Central memory CD4-positive, alpha-beta T cell (primary cell): ENCODE results near the gene TRIM3.

ENCODE experiments used
- DNase-seq: peaks from one replicate; pipeline ENCODE4 v3.0.0; 2022

TRIM3 gene

DNA sequence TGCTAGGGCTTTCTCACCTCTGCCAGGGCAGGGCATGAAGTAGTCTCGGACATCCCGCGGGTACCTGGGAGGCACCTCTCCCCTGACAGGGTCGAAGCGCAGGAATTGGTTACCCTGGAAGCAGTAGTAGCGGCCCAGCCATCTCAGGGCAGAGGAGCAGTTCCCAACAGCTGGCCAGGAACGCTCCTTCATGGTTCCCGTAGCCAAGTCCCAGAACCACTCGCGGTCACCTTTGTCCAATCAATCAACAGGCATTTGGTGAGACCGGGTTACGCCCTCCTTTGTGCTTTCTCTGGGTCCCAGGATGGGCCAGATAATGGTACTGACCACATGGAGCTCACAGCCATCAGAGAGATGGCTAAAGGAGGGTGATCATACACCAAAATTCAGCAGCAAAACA lies 36.3 kb downstream of the TRIM3 start:
- no peak for DNase-seq

DNA sequence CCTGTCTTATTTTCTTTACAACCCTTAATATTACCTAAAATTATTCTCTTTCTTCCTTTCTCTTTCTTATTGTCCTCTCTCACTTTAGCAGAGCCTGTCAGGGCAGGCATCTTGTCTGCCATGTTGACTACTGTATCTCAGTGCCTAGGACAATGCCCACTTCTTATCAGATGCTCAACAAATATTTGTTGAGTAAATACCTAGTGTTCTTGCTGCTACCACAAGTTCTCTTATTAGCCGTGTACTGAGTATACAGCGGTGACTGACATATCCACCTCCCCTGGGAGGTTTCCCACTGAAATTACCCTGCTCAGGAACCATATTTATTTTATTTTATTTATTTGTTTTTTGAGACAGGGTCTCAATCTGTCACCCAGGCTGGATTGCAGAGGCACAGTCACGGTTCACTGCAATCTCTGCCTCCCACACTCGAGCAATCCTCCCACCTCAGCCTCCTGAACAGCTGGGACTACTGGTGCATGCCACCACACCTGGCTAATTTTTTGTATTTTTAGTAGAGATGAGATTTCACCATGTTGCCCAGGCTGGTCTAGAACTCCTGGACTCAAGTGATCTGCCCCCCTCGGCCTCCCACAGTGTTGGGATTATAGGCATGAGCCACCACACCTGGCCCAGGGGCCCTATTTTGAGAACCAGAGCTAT lies 39.6 kb downstream of the TRIM3 start:
- DNase-seq = no peak

DNA sequence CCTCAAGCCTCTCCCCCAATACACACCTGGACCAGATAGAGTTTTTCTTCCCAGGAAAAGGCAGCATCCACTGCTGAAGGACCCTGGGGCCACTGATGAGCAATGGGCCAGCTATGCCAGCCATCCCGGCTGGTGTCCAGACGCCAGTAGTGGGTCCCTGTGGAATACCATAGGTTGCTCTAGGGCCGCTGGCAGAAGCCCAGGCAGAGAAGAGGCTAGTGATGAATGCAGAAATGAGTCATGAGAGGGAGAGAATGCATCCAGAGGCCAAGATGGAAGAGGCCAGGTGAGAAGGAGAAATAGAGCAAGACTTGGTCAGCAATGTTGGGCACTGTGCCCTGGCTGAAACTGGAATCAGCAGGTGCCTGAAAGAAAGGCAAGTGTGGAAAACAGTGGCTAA lies 41.9 kb downstream of the TRIM3 start:
- no peak for DNase-seq

DNA sequence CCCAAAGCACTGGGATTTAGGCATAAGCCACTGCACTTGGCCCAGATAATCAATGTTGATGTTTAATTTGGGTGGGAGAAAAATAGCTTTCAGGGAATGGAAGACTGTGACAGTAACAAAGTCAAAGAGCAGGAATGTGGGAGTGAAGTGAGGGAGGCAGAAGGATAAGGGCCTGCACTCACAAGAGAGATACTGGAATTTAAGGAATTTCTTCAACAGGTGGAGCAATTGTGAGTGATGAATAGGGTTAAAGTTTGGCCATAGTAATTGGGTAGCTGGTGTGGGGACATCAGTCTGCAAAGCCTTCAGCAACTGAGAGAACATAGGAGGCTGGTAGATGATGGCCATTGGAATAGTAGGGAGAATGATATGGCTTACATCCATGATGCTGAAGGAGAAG lies 46.2 kb downstream of the TRIM3 start:
- no peak for DNase-seq

DNA sequence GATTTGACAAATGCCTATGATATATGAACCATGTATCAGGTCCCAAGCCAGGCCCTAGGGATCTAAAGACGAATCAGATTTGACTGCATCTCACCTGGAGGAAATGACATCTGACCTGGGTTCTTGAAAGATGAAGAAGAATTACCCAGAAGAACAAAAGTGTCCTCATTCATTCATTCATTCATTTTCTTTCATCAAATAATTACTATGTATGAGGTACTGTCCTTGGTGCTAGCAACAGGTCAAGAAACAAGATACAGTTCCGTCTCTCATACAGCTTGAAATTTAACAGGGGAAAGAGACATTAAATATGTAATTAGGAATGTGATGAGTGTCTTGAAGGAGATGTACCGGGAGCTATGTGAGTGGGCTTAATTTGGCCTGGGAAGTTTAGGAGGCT lies 53.1 kb downstream of the TRIM3 start:
- no peak for DNase-seq

DNA sequence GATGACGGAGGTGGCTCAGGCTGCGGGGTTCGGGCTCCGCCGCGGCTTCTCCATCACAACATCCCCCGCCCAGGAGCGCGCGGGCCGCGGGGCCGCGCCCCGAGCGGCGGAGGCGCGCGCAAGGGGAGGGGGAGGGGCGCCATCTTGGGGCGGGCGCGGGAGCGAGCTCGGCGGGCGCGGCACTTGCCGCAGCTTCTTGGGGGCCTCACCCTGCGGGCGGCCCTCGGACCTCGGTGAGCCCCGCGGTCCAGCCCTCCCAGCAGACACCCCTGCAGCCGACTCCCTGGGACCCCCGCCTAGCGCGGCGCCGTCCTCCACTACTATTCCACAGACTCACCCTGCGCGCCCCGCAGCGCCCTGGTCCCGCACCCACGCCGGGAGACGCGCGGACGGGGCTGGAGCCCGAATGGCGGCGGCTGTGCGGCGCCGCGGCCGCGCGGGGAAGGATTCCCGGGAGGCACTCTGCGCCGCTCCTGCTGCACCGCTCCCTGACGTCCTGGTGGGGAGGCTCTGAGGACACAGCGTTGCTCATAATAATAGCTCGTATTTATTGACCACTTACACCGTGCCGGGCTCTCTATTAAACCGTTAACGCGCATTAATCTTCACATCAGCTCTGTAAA lies 54.6 kb downstream of the TRIM3 start, which contains the start of gene APBB1:
APBB1 (minus strand) TSS at position 86 of the 623 bp plus-strand sequence. CDS start 7,747 bp downstream, outside the sequence.
- DNase-seq = peak; percentile 74

DNA sequence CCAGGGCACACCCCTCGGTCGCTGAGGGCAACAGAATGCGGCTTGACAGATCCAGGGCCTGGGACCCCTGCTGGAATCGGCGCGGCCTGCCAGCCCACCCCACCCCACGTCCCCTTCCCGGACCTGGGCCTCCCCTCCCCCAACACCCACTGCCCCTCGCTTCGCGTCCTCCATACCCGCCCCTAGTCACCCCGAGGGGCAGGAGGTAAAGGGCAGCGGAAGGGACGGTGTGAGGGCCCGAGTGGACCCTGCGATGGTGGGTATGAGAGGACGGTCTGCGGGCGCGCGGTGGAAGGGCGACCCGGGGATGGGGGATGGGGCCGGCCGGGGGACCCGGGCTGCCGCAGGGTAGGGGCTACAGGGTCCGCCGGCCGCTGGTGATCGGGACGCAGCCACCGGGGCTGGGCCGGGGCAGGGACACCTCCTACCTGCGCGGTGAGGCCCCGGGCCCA lies 55.2 kb downstream of the TRIM3 start:
- no peak for DNase-seq

DNA sequence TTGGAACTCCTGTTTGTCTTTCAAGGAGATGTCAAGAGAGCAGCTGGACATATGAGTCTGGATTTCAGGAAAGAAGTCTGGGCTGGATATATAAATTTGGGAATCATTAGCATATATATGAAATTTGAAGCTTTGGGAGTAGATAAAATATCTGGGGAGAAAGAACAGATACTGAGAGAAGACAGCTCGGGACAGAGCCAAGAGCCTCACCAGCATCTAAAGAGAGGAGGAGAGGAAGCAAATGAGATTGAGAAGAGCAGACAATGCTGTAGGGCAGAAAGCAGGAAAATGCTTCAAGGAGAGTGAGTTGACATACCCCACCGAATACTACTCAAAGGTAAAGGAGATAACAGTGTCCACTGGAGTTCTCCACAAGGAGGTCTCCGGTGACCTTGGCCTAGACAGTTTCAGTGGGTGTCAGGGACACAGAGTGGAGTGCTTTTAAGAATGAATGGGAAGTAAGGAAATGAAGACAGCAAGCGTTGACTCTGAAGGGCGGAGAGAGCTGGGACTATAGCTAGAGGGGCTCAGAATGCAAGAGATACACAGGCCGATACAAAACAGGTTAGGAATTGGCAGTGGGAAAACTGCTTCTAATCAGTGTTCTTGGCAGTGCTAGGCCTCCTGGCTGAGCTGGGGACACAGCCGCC lies 55.7 kb downstream of the TRIM3 start:
- no peak for DNase-seq

DNA sequence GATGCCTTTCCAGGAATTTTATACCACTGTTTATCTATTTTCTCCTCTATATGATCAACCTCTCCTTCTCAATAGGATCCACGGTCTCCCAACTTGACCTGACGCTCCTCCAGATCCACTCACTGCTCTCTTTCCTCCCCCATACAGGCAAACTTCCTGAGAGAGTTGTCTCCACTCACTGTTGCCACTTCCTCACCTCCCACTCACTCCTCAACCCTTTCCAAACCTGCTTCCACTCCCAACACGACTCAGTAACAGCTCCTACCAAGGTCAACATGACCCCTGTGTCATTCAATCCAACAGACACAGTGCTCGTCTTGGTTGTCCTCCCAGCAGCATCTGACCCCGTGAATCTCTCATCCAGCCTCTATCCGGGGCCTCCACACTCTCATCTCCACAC lies 57.9 kb downstream of the TRIM3 start:
- no peak for DNase-seq

DNA sequence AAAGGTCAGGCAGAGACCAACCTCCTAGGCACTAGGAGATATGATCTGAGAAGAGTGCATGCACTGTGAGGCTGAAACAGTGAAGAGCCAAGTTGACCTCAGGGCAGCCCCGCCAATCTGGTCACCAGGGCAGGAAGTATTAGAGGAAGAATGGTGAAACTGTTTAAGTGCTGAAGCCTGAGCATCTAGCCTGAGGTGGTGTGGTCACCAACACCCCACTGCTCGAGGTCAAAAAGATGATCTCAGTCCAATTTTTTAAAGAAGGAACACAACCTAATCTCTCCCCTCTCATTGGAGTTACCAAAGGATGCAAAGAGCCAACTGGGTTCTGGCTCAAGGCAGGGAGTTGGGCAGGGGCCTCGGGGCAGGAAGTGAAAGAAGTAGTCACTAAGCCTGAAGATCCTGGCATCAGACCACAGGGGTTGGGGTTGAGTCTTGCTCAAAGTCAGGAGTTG lies 58.8 kb downstream of the TRIM3 start:
- no peak for DNase-seq

DNA sequence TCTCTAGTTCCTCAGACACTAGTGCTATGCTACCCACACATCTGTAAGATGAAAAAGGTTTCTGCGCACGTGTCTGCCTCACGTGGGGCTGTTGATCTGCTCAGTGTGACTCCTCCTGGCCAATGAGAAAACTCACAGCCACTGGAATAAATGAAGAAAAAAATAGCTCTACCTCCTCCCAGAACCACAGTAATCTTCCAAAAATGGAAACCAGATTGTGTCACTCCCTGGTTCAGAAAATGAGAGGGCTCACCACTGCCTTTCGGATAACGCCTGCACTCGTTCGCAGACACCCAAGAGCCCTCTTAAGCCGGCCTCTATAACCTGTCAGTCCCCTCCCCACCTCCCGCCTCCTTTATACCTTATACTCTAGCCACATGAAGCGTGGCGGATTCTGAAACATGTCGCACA lies 59.9 kb downstream of the TRIM3 start:
- peak; percentile 78 for DNase-seq

DNA sequence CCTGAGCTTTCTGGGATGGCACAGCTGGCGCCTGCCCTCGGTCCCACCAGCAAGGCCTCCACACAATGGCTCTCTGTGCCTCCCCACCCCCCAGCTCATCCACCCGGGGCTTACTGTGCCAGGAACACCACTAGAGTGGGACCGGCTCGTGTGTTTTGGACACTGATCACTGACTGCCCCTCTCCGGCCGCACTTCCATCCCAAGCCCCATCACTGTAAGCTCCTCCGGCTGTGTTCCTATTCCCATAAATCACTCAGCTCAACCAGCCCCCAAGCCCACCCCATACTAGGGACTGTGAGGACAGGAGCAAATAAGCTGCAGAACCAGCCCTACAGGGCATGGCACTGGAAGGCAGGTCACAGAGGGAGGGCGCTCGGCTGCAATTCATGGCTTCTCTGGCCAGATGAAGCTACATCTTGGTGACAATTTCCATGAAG lies 62.1 kb downstream of the TRIM3 start:
- DNase-seq = no peak

DNA sequence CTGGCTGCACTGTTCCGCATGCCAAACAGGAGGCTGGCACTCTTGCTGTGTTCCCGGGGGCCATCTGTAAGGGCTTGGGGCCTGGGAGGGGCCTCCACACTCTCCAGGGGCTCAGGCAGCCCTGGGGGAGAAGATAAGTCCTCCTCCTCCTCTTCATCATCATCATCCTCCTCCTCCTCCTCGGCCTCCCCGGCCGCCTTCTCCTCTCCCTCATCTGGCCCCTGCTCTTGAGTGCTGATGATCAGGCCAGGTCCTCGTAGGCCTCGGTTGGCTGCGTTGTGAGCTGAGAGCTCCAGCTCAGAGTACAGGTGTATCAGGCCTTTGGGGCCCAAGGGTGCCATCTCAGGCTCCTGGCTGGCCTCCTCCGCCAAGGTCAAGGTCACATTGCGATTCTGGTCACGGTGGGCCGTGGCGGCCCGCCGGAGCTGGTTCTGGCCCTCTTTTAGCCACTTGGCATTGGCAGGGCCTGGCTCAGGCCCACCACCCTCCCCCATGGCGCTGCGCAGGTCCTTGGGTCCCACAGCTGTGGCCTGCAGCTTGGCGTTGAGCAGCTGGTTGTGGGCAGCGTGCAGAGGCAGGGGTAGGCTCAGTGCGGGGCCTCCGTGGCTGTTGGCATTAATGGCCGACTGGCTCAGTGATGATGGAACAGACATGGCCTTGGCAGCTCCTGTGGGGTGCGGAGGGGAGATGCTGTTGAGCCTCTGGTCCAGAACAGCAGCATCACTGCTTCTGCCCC lies 62.9 kb downstream of the TRIM3 start:
- DNase-seq = no peak

DNA sequence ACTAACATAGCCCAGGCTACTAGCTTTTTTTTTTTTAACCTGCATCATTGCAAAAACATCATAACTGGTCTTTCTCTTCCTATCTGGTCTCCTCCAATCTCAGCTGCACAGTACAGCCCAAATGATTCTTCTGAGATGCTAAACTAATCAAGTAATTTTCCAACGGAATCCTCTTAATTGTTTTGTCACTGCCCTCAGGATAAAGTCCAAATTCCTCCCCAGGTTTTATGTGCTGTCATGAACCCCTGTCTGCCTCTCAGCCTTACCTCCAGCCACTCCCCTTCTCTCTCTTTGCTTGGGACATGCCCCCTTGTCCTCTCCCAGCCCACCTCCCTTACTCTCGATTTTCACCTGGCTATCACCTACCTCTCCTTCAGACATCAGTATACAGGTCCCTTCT lies 67.4 kb downstream of the TRIM3 start:
- no peak for DNase-seq

DNA sequence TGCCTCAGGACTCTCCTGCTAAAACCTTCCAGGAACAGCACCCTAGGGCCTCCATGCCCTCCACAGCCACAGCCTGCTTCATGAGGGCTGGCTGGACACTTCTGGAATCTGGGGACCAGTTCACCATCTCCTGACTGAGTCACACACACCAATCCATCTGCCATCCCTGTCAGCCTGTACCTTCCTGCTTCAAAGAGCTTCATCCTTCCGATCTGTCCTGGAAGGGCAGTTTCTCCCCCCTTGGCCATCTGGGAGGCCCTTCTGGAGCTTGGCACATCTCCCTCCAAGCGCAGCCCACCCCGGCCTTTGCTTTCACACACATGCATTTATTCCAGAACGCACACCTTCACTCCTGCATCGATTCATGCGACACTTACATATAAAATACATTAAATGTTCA lies 67.9 kb downstream of the TRIM3 start:
- DNase-seq = no peak

DNA sequence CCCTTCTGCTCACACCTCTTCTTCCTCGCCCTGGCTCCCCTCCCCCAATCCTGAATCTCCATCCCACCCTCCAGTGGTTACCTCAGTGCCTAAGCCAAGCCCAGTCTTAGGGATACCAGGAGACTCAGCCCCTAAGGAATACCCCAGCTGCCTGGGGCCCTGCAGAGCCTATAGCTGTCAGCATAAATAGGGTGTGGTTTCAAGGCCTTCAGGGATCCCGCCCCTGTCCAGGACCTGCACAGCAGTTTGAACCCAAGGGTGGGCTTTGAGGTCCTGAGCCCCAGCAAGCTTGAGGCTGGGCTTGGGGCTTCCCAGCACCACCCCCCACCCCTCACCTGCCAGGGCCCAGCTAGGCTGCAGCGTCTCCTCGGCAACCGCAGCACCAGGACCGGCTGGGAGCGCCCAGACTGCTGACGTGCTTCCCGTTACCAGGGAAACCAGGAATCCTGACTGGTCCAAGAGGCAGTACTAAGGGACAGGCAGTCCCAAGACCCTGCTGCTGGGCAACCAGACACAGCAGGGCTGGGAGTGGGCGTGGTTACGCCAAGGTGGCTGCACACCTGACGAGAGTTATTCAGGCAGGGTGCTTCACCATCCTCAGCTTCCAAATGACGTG lies 68.6 kb downstream of the TRIM3 start:
- no peak for DNase-seq

DNA sequence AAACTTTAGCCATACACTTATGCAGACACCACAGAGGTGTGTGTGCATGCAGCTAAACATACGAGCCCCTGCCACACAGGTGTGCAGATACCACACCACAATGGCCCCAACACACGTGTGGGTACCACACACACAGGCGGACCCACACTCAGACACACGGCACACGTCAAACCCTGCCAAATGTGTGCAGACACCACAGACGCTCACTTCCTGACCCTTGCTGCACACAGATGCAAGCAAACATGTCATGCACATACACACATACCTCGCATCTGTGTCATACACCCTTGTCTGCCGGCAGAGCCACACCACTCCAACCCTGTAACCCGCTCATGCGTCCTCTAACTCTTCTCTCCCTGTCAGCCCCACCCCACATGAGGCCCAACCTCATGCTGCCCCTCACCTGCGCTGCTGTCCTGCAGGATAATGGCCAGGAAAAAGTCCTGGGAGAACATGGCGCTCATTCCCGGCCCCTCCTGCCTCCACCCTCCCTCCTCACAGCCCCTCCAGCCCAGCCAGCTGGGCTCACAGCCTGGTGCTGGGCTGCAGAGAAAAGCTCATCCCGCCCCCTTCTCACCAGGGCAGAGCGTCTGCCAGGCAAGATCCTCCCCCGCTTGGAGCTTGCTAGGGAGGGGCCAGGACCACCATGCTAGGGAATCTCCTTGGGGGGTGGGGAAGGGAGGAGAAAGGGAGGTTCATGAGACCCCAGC lies 69.2 kb downstream of the TRIM3 start:
- peak; percentile 42 for DNase-seq

DNA sequence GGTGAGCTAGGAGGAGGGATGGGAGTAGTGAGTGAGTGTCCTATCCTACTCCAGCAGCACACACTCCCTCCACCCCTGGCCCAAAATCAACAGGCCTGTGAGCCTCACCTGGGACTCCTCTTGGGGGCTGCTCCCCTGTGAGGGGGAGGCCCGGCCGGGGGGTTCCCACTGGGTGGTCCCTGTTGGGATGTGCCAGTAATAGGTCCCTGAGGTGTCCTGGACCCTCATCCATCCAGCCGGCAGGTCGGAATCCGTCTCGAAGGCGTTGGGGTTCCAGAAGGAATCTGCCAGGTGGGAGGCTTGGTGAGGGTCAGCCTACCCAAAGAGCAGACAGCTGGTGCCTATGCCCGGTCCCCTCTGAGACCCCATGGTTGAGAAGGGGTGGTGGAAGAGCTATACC lies 70.2 kb downstream of the TRIM3 start:
- no peak for DNase-seq

DNA sequence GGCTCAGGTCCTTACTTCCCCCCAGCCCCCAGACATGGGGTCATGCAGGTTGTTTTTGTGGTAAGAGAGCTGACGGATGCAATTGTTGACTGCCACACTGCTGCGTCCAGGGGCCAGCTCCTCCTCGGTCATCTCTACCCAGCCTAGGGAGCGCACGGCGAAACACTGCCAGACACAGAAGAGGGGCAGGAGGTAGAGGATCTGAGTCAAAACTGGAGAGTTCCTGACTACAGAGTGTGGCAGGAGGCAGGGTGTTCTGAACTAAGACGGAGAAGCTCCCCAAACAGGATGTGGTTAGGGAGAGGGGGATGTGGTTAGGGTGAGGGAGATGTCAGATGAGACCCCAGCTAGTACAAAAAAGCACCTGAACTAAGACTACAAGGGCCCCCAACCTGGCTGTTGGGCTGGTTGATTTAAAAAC lies 71.2 kb downstream of the TRIM3 start:
- peak; percentile 93 for DNase-seq

DNA sequence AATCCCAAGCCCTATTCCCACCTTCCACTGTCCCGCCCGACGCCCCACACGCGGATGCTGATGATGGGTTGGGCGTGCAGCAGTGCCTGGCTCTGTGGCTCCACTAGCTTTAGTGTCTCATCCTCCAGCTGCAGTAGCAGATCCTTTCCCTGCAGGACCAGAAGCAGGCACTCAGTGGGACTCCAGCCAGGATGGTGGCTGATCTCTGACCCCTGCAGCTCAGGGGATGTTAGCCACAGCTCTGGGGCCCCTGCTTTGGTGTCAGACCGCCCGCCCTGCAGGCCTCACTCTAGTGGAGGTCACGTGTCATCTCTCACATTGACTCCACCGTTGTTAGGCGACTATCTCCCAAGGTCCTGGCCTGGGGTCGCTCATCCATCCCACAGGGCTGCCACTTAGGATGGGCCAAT lies 71.7 kb downstream of the TRIM3 start:
- no peak for DNase-seq

DNA sequence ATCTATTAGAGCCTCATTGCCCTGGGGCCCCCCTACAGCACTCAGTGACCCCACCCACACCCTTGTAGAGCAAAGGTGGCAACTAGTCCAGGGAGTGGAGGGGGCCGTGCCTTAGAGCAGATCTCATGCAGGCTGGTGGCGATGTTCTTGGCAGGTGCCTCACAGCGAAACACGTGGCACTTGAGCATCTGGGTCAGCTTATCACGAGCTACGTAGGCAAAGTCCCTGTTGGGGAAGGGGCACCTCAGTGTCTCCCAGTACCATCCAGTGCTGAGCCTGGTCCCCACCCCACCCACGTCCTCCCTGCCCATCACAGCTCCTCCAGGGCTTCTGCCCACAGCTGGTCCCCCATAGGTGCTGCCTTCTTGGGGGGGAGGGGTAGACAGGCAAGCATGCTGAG lies 72.3 kb downstream of the TRIM3 start:
- DNase-seq = no peak
